Stimulated activated CD4-positive, alpha-beta T cell treated with anti-CD3 and anti-CD28 coated beads, Interleukin-4, amount 100 ng/mL, for 48 hours (primary cell): Measurements from ENCODE around the gene PEMT.
"Not testable (repeated sequence)": the region's sequence is repeated elsewhere in the genome, so short reads cannot be mapped to it uniquely, and the experiment has no call there.

ENCODE experiments used
- DNase-seq, 2 donors: peaks; one replicate each; pipeline ENCODE4 v3.0.0-alpha.2; 2020; ENCODE audit warnings: low read depth in 2 of 2

The PEMT gene

GRCh38 chr17:17591355-17592298 is at the start of gene PEMT:
Gene PEMT (minus strand): TSS chr17:17591708. CDS start chr17:17591626, 82 bp downstream.
- DNase-seq, result peak; percentile 86 to 88

GRCh38 chr17:17639661-17640270 is 48.3 kb upstream of the PEMT start:
- not testable (repeated sequence) for DNase-seq

- no peak for DNase-seq
Observed at GRCh38 chr17:17638467-17638866, 47.0 kb upstream of the PEMT start.

GRCh38 chr17:17636272-17636885 is 44.9 kb upstream of the PEMT start:
- no peak for DNase-seq

GRCh38 chr17:17635537-17636271 is 44.2 kb upstream of the PEMT start:
- DNase-seq, result not testable (repeated sequence)

GRCh38 chr17:17635126-17635525 is 43.6 kb upstream of the PEMT start:
- no peak for DNase-seq

GRCh38 chr17:17633310-17633709 is 41.8 kb upstream of the PEMT start:
- DNase-seq, result no peak

- DNase-seq, result not testable (repeated sequence)
Observed at GRCh38 chr17:17632690-17633089, 41.2 kb upstream of the PEMT start.

GRCh38 chr17:17628388-17629008 is 37.0 kb upstream of the PEMT start:
- peak; percentile 13 to 22 for DNase-seq

- DNase-seq, result no peak
Observed at GRCh38 chr17:17626840-17627239, 35.3 kb upstream of the PEMT start.

GRCh38 chr17:17626151-17626805 is 34.8 kb upstream of the PEMT start:
- no peak for DNase-seq

GRCh38 chr17:17624741-17625140 is 33.2 kb upstream of the PEMT start:
- no peak for DNase-seq

- DNase-seq, result no peak
Observed at GRCh38 chr17:17623904-17624303, 32.4 kb upstream of the PEMT start.

- no peak for DNase-seq
Observed at GRCh38 chr17:17621254-17621653, 29.7 kb upstream of the PEMT start.

GRCh38 chr17:17613708-17614114 is 22.2 kb upstream of the PEMT start:
- DNase-seq, result peak; percentile 44

- DNase-seq, result no peak
Observed at GRCh38 chr17:17612085-17613022, 20.8 kb upstream of the PEMT start.

GRCh38 chr17:17609121-17609520 is 17.6 kb upstream of the PEMT start:
- no peak for DNase-seq

GRCh38 chr17:17606416-17607000 is 15.0 kb upstream of the PEMT start:
- no peak for DNase-seq

- no peak for DNase-seq
Observed at GRCh38 chr17:17605729-17606088, 14.2 kb upstream of the PEMT start.
